Skin of body (tissue), 2 donors: ENCODE results near the gene HDAC8. TPM values are rescaled to one million over a fixed set of nuclear protein-coding genes. Genes with fewer than 3 reads are reported as not detected.
"Not testable (repeated sequence)": the region's sequence is repeated elsewhere in the genome, so short reads cannot be mapped to it uniquely, and the experiment has no call there.

Source experiments
- DNase-seq: peaks from one replicate; lab custom pipeline; 2025; lab: John Stamatoyannopoulos, UW
- total RNA-seq: library from RNA; depleted of rRNA; stranded (reverse); fragments of >200 nt; gene quantifications from one replicate; pipeline ENCODE4 v1.2.3, GENCODE V29; 2014

The HDAC8 gene
- total RNA-seq, 1 donor from 2014 or later, result 33.9 TPM

DNA sequence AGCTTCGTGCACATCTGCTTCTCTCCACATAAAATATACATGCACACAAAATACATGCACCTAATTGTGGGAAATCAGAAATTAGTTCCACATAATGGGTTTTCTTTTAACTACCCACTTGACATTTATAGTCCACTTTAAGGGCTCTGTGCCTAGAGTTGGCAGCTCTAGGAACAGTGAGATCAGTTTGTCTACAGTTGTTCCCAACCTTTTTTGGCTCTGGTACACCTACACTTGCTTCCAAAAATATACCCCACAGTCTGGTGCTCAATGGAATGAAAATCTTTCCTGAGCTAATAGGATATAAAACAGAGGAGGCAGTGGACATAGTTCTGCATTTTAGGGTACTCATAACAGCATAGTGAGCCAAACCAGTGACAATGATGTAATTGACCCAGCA is 36.1 kb downstream of the HDAC8 start:
- DNase-seq, result no peak

GRCh38 chrX:72532366-72532765 is 40.3 kb downstream of the HDAC8 start:
- DNase-seq, result no peak

- no peak for DNase-seq
These were observed 45.8 kb downstream of the HDAC8 start for GRCh38 chrX:72526534-72527508.

DNA sequence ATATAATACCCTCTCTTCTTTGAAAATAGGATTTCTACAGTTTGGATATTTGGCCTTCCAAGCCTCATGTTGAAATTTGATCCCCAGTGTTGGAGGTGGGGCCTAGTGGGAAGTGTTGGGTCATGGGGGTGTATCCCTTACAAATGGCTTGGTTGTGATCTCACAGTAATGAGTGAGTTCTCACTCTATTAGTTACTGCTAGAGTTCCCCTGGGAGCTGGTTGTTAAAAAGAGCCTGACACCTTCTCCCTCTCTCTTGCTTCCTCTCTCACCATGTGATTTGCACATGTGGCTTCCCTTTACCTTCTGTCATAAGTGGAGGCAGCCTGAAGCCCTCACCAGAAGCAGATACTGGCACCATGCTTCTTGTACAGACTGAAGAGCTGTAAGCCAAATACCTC is 73.9 kb downstream of the HDAC8 start:
- DNase-seq, result no peak

DNA sequence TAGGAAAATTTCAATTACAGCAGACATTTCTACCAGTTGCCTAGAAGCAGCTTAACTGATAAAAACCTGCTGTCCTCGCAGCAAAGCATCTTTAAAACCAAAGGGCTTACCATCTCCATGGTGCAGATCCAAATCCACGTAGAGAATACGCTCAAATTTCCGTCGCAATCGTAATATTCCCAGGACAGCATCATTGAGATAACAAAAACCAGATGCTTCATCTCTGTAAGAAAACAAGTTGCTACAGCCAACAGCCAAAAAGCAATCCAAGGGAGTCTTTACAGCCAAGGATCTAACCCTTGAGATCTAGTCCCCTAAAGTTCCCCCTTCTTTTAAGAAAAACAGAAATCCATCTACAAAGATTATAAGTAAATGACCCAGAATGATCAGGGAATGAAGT is 77.6 kb downstream of the HDAC8 start:
- peak; percentile 76 for DNase-seq

DNA sequence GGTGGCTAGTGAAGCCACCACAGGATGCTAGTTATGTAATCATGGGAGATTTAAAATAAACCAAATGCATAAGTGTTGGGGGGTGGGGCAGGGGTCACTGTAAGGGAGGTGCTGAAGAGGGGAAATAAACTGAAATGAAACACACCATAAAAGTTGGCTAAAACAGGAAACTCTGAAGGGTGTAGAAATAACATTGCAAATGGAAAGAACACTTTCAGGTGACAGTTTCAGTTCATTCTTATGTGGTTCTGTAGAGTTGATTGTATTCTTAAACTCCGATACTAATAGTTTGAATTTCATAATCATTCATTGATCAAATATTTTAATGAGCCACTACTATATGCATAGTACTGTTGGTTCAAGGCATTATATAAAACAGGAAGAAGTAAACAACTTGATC is 80.1 kb downstream of the HDAC8 start:
- no peak for DNase-seq

- DNase-seq, result not testable (repeated sequence)
These were observed 82.4 kb downstream of the HDAC8 start for GRCh38 chrX:72490221-72490620.

DNA sequence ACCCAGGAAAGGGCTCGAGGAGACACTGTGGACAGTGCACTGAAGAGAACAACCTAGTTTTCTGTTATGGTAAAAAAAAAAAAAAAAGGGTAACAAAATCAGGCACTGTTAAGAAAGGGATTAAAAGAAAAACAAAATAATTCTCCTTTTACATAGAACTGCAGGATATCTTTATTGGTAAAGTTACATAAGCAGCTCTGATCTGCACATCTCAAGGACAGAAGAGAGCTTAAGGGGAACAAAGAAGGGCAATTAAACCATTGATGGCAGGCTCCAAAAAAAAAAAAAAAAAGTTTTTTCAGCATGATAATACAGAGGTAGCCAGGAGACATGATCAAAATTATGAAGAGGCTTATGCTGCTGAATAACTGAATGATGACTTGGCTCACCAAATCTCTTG is 85.0 kb downstream of the HDAC8 start:
- no peak for DNase-seq

- DNase-seq, result no peak
These were observed 93.0 kb downstream of the HDAC8 start for GRCh38 chrX:72479324-72480274.

DNA sequence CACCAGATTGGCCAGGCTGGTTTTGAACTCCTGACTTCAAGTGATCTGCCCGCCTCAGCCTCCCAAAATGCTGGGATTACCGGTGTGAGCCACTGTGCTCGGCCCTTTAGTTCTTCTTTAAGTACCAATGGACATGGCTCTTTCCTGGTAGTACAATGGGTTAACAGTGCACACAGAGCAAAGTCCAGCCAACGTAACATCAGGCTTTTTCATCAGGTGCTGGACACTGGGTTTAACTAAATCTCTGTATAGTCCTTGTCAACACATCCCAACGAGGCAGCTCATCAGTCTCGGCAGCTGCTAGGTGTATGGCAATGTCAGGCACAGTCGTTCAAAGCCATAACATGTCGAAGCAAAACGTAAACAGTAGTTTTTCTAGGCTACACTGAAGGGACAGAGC is 93.8 kb downstream of the HDAC8 start:
- no peak for DNase-seq

DNA sequence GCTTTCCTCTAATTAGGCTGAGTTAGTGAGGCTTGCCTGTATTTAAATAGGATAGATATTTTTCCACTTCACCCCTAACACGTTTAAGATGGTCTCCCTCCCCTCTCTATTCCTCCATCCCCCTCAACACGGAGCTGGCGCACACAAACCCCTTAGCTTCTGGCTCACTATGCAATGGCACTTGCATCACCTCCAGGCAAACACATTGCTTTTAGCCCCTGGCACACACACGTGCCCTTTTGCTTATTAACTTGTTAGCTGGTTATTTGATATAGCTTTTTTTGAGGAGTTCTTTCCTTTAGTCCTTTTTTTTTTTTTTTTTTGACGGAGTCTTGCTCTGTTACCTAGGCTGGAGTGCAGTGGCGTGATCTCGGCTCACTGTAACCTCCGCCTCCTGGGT is 94.3 kb downstream of the HDAC8 start:
- DNase-seq, result no peak

GRCh38 chrX:72477781-72478181 is 94.9 kb downstream of the HDAC8 start:
- DNase-seq, result peak; percentile 36

GRCh38 chrX:72477376-72477775 is 95.3 kb downstream of the HDAC8 start:
- DNase-seq, result no peak

DNA sequence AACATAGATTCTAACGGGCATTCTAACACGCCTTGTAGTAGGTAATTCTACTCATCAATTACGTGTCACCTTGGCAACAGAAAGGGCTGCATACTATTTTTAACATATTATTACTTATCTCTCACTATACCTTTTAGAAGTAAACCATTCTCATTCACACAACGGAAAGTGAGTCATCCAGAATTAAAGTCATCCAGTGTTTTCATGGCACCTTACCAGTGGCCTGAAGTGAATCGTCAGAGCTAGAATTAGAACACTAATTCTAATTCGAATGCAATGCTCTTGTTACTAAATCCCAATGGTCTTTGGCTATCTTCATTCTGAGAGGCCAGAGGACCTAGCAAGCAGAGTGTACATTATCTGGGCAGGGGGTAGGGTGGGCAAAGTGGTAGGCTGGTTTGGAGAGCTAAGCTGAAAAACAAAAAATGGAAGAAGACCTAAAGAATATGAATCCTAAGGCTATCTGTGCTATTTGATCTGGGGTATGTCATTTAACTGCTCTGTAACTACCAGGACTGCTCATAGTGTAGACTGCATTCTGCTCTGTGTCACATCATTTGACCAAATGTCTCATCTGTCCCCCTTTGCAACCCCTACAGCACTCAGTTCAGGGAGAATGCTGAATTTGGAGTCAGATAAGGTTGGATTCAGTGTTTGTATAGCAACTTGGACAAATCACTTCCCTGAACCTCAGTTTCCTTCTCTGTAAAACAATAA is 96.5 kb downstream of the HDAC8 start:
- no peak for DNase-seq

GRCh38 chrX:72475338-72475737 is 97.3 kb downstream of the HDAC8 start:
- no peak for DNase-seq

DNA sequence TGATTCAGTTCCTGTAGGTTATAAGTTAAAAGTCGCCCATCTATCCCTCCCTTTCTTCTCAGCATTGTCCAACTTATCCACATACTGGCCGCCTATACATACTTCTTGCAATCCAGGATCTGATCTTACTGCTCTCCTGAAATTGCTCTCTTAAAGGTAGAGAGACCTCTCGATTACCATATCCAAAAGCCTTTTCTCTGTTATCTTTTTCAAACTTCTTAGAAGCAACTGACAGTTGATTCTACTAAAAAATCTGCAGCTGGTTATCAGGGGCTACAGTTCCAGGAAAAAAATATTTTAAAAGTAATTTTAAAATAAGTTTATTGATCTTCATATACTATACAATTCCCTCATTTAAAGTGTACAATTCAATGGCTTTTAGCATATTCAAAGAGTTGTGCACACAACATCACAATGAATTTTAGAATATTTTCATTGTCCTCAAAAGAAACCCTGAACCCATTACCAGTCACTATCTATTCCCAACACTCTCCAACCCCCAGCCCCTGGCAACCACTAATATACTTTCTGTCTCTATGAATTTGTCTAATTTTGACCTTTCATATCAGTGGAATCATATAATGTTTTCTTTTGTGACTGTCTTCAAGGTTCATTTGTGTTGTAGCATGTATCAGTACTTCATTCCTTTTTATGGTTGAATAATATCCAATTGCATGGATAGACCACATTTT is 102.0 kb downstream of the HDAC8 start:
- no peak for DNase-seq

GRCh38 chrX:72470117-72470516 is 102.5 kb downstream of the HDAC8 start:
- no peak for DNase-seq

DNA sequence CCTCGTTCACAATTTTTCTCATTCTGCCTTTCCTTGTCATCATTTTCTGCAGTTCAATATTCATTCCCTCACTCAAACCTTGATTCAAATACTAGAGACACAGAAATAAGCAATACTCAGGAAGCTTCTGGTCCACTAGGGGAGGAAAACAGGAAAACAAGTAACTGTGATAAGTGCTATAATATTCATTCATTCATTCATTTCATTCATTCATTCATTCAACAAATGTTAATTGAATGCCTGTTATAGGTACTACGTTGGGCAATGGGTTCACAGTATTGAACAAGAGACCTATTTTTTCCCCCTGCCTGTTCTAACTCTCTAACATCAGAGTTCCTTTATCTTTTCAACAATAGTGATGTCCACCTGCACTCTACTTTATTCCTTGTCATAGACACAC is 104.0 kb downstream of the HDAC8 start:
- no peak for DNase-seq

- DNase-seq, result no peak
These were observed 105.5 kb downstream of the HDAC8 start for GRCh38 chrX:72467135-72467534.

DNA sequence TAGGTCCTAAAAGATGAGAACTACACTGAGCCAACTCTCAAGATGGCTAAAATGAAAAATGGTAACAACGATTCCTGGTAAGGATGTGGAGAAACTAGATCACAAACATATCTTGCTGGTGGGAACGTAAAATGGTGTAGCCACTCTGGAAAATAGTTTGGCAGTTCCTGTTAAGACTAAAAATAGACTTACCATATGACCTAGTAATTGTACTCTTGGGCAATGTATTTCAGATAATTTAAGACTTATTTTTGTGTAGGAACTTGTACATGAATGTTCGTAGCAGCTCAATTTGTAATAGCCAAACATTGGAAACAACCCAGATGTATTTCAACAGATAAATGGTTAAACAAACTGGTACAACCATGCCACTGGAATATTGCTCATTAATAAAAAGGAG is 106.2 kb downstream of the HDAC8 start:
- no peak for DNase-seq

DNA sequence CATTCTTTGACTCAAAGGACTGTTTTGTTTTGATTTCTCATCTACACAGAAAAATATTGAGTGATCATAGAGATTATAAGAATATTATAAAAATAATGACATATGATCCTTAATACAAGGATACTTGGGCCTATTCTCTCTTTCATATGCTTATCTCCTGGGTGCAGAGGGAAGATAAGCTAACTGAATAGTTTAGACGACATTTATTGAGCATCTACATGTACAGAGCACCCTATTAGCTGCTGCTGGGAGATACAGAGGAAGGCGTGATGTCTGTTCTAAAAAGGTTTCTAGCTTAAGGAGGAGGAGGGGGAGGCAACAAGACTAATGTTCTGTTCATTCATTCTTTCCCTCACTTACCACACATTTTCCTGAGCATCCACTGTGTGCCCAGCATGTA is 106.8 kb downstream of the HDAC8 start:
- no peak for DNase-seq
